OCI-M2 (cell line): ENCODE data around the gene CRADD.

ENCODE experiments used
- DNase-seq: peaks from one replicate; lab custom pipeline; 2025; ENCODE audit not compliant: unreplicated experiment; lab: John Stamatoyannopoulos, UW

CRADD gene

DNA sequence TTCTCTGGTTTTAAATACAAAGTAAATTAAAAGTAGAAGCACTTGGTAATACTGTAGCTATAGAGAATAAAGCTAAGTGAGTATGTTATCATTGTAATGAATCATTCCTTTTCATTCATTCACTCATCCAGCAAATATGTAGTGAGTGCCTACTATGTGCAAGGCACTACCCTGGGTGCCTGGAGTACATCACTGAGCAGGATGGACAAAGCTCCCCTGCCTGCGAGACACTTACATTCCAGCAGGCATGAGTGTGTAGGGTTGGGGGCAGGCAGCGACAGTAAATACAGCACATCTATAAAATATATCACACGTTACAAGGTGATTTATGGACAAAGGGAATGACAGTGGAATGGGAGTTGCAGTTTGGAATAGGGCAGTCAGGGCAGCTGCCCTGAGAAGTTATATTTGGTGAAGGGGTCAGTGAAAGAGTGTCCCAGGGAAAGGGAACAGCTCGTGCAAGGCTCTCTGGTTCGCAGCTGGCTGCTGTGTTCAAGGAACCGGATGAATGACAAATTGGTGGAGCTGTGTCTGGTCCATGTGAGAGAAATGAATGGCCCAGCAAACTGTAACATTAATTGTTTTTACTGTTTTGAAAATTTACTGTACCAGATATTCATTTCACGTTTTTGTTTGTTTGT, 159.6 kb downstream of the CRADD start:
- DNase-seq, result no peak

DNA sequence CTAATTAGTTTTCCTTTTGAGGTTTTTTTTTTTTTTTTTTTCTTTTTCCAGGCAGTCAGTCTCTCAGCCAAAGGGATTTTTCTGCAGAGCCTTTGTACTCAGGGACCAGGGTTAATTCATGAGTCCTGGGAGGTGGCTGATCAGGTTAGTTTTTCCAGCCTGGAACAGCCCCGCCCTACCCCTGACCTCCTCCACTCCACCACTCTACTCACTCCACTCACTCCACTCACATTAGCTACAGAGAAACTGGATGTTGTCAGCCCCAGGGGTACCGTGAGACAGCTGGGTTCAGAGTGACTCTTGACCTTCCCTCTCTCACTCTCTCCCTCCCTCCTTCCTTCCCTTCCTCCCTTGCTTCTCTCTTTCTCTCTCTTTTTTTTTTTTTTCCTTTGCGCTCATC, 161.0 kb downstream of the CRADD start:
- no peak for DNase-seq

DNA sequence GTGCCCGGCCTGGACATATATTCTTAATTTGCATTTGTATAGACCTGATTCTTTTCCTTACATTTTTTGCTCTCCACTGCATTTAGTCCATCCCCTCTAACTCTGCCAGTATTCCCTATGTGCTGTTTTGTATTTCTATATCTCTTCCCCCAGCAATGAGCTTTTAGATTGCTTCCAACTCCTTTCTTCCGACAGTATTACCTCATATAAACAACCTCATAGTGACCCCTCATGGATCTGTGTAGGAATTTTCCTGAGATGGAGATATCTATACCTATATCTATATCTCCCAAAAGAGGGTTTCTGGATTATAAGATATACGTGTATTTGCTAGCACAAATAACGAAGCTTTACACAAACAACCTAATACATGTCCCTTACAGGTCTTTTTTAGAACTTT, 161.9 kb downstream of the CRADD start:
- DNase-seq, result no peak

DNA sequence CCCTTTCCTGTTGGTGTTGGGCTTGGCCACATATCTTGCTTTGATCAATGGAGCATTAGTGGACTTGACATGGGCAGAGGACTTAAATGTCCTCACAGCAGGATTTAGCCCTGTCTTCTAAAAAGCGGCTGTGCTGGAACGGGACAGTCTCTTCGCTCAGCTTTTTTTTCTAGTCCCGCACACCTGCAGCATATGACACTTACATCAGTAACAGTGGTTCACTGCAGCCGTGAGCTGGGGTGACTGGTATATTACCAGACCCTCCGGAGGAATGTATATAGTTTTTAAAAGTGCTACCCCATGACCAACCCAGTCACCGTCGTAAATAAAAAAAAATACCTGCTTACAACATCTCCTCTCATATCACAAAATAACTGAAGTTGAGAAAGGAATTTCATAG, 164.5 kb downstream of the CRADD start:
- no peak for DNase-seq

DNA sequence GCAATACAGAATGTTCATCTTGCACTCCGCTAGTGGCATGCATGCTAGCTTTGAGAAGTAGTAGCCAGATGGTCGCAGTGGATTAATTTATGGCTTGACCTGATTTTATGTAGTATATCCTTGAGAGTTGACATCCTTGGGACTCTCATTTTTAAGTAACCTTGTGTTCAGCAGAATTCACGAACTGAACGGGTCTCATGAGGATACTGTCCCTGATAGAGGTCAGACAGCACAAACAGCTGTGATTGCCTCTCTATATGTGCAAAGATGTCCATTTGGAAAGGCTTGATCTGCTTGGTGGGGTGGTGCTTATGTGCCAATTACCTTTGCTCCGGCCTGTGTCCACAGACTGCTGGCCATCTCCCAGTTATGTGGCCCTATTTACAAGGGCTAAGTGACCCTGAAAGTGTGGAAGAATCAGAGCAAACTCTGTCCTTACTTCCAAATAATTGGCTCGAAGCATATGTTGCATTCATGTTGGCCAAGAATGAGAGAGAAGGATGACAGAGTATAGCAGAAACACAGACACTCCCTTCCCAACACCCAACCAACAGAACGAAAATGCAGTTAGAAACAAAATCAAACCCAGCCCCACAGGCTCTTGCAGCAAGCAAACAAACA, 167.1 kb downstream of the CRADD start:
- DNase-seq, result no peak

DNA sequence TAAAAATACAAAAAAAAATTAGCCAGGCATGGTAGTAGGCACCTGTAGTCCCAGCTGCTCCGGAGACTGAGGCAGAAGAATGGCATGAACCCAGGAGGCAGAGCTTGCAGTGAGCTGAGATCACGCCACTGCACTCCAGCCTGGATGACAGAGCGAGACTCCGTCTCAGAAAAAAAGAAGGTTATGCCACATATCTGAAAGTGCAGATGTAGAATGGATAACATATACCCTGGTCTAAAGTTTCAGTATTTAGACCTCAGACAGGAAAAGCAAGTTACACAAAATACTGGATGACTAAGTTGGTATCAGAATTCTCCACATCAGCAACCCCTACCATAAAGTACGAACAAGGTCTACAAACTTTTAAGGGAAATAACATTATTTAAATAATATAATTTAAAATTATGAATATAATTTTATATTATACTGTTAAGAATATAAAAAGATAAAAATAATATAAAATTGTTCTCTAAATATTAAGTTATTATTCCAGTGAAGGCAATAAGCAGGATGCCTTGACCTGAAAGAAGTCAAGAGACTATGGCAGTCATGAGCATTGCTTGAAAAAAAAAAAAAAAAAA, 169.9 kb downstream of the CRADD start:
- no peak for DNase-seq

DNA sequence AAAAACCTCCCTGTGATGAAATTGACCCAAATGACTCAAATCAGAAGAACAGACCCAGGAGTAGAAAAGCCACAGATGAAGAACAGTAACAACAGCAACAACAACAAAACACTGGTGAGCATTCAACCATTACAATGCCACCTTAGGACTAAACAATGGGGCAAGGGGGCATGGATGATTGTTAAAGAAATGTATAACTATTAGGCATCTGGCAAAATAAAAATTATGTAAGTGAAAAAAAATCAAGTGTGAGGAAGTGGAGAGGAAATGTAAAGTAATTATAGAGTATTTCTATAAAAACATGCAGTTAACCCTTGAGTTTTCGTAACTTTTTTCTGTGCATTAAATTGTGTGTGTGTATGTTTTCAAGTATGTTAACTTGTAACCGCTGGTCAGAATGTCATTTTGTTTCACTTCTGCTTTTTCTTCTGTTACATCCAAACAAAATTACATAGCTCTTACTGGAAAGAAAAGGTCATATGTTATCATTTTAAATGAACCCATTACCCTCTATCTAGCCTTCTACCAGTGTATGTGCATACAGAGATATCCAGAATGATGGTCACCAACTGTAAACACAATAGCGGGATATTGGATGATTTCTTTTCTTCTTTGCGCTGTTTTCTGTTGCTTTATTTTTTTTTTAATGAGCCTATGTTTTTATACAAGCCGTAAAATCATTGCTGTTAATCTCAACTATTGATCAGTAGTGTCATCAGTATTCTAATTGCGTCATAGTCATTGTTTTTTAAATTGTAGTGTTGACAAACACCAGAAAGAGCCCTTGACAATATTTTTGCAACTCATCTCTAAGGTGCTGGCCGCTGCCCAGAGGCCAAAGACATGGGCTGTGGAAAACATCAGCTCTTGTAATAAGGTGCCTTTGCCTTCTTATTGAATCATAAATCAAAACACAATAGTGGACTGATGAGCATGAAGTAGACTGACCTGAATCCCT, 170.6 kb downstream of the CRADD start:
- DNase-seq, result no peak

DNA sequence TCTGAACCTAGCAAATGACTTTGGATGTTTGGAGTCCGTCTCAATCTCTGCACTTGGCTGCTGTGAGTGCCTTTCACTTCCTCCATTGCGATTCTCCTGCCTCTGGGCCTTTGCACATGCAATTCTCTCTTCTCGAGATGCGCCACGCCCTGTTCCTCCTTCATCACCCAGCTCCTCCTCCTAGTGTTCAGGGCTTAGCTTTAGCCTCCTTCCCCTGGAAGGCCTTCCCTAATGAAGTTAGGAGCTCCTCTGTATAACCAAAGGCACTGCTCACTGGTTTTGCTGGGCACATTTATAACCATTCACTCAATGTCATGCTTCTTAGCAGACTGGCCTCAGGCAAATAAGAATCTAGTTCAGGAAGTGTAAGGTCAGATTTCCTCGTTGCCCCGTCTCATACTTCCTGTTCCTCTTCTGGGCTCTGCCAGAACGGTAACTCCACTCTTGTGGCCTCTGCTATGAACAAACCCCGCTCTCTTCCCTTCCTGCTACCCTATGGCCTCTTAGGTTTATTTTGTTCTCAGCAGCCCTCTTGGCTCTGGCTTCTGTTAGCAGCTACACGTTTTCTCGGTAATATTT, 171.4 kb downstream of the CRADD start:
- DNase-seq, result no peak

DNA sequence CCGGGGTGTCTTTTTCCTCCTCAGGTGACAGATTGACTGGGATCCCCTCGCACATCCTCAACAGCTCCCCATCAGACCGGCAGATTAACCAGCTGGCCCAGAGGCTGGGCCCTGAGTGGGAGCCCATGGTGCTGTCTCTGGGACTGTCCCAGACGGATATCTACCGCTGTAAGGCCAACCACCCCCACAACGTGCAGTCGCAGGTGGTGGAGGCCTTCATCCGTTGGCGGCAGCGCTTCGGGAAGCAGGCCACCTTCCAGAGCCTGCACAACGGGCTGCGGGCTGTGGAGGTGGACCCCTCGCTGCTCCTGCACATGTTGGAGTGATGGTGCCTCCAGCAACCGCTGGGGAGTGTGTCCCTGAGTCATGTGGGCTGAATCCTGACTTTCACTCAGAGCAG, 172.8 kb downstream of the CRADD start:
- DNase-seq, result no peak

DNA sequence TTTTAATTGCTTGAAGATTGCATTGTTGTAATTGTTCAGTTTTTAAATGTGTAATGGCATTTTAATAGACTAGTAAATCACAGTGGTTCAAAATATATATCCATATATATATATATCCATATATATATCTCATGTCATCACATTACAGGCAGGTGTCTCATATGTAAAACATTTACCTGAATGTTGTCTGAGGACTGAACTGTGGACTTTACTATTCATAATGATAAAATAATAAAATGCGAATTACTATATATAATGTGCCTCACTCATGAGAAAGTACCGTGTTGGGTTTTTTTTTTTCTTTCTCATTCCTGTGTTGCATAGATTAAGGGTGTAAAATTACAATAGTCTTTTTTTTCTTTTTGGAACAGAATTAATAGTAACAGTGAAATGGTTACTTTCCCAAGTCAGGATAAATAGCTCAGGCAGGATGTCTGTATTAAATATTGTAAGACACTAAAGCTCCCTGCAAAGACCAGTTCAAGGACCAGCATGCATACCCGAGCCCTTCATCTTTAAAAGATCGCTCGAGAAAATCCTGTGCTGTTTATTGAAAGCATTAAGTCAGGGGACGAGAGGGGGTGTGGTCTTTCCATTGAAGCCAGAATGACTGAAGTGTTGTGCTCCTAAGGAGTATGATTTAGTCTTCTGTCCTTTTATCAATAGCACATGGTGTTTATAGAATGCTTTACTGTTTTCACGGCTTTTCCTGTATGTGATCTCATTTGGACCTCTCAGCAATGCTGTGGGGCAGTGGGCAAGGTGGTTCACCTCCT, 173.5 kb downstream of the CRADD start:
- no peak for DNase-seq

DNA sequence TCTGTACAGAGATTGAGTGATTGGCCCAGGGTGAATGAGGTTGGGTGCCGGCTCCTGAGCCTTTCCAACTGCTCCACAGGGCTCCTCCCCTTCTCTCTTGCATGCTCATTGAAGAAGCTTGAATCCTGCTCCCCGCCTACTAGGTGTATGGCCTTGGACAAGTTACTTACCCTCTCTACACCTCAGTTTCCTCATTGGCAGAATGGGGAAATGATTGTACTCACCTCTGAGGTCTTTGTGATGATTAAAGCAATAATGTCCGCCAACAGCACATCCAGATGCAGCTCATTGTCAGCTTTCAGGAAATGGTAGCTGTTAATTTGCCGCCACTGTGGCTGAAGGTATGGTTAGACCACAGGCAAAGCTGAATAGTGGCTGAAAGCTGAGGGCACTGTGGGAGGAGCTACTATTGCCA, 174.1 kb downstream of the CRADD start:
- DNase-seq, result no peak

DNA sequence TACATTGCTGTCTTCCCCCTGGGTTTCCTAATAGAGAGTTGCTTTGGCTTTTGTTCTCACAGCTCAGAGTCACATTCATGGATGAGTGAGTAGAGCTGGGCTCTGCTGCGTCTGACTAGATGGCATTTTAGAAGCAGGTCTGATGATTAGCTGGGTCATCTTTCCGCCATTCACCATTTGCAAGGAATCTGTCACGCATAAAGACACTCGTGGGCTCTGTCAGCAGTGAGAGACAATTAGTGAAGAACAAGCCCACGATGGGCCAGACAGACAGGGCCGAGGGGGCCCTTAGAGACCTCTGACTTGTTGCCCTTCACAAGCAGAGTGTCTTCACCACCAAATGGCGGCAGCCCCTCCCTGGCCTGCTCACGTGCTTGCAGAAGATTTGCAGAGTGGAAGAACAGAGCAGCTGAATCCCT, 175.0 kb downstream of the CRADD start:
- DNase-seq, result no peak

DNA sequence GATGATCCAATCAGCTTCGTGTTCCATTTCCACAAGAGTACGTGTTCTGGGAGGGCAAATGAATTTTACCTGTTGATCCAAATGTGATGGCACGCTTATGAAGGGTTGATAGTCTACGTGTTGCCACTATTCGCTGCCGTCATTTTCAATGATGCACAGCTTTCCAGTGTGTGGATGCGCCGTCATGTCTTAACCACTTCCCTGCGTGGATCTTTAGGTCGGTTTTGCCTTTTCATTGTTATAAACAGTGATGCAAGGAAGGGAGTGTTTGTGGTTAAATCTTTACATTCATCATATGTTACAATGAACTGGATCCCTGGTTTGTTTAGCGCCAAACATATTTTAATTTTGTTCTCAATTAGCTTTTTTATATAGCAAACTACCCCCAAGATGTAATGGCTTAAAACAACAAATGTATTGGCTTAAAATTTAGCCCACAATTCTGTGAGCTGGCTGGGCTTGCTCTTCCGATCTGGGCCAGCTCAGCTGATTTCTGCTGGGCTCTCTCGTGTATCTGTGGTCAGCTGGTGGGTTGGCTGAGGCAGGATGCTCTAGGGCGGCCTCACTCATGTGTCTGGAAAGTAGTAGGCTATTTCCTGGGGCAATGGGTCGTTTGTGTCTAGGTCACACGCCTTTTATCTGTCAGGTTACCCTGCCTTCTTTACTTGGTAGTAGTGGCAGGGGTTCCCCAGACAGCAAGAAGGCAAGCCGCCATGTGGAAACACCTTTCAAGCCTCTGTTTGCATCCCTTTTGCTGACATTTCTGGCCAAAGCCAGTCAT, 176.7 kb downstream of the CRADD start:
- DNase-seq, result no peak

DNA sequence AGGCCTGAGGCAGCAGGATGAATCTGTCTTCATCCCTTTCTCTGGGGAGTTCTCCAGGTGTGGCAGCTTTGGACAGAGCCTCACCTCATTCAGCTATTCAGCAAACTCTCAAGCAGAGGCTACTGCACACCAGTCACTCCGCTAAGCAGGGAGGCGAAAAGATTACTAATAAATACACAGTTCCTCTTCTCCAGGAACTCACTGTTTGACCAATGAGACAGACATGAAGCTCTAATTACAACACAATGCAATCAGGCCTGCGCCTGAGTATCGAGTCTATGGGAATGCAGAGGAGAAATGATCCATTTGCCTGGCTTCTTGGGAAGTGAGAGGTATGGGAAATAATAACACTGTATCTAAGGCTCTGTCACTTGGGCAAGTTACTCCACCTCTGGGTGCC, 178.1 kb downstream of the CRADD start:
- no peak for DNase-seq

DNA sequence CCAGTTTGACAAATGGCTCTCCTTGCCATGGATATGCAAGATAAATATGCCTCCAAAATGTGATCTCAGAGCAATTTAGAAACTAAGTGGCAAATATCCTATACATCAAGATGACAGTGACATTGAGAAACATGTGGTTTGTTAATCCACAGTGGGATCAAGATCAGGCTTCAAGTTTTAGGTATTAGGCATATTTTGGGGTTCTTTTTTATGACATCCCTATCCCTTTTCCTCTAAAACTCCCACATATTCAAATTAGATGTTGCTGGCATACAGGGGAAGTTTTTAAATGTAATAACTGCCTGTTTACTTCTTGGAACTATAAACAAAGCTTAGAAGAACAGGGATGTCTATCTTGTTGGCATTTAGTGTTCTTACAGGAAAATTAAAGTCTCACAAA, 179.4 kb downstream of the CRADD start:
- no peak for DNase-seq

DNA sequence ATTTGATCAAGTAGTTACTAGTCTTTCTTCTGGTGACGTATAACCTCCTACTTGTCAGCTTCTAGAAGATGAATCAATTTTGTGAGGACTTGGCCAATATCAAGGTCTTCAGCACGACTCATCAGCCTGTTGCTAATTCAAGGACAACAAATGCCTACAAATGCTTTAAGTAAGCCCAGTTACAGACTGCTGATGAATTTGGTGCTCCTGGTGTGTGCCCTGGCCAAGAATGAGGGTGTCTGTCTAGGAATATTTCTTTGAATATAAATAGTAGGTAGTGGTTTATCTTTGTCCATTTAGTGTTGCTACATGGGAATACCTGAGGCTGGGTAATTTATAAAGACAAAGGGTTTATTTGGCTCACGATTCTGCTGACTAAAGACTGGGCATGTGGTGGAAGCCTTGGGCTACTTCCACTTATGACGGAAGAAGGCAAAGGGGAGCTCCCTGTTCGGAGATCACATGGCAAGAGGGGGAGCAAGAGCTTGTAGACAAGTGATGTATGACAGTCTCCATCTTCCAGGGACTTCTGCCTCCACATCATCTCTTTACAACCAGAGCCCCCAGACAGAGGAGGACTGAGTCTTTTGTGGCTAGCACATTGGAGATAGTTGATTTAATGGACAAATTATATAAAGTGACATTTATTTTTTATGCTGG, 180.2 kb downstream of the CRADD start:
- DNase-seq, result no peak

DNA sequence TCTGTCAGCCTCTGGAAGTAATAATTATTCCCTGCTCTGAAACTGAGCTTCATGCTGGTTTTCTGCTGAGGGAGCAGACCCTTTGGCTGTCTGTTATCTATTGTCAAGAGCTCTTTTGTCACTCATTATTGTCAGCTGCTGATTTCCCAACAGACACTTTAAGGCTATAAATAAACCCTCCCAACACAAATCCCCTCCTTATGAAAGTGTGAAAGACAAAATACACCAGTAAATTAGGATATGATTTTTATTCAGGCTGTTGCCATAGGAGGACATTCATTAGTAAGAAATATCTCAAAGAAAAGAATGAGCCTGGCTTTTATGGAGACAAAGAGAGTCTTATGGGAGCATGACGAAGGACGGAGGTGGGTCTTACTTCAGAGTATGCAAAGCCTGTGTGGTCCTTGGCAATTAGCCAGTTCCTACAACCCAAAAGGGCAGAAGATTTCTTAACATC, 180.8 kb downstream of the CRADD start:
- DNase-seq, result no peak

DNA sequence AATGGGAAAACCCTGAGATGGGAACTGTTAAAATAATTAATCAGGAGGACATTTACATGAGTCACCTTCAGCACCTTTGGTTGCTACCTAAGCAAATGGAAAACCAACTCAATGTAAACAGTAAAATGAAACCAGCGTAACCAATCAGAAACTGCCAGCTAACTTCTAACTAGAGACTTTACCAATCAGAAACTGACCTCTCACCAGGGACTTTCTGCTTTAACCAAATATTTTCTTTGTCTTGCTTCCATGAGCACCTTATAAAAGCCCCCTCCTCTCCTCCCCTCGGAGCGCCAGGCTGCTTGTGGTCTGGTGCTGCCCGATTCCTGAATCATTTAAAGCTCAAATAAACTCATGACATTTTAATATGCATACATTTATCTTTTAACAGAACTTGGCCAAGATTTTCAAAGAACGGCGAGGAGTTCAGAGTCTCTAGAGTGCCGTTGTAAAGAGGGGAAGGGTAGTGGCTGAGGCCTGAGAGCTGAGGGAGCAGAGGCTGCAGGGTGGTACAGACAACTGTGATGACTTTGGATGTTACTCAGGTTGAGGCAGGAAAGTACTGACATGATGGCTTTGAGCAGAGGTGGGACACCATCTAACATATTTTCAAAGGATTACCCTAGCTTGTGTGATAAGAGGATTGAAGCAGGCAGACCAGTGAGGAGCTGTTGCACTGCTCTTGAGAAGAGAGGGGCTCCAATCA, 183.6 kb downstream of the CRADD start:
- no peak for DNase-seq

DNA sequence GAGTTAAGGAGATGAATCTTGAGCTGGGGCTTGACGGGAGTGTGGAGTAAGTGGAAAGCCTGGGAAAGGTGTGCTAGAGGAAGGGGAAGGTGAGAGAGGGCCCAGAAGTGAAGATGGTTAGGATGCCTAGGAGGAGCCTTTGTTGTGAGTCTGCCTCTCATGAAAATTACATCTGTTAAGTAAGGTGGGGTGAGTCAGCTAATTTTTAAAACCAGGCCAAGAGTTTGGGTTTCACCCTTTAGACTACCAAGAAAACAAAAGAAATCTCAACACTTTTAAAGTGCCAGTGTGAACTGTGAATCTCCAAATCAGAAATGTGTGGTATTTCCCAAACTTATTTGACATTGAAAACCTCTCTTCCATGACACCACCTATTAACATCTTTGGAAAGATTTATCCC, 185.2 kb downstream of the CRADD start:
- no peak for DNase-seq
